ENCODE data around the gene N4BP2L1. TPM values are rescaled to one million over a fixed set of nuclear protein-coding genes. Genes with fewer than 3 reads are reported as not detected.

Gene N4BP2L1
- total RNA-seq, 1 experiment from 2014 or later, result 1.1 TPM

- DNase-seq (ENCODE audit: low read depth, low spot score) (no peak), ATAC-seq (no peak)
- Histone ChIP-seq H3K9ac (ENCODE audit: low read length) (no peak overlapping the region), H3K4me3 (replicated peaks in 1 of 2; ENCODE audit: low read depth in 1 of 2, low read length in 2 of 2) (no peak overlapping the region), H3K9me2 (ENCODE audit: insufficient read depth) (no peaks in the 10 kb centered on the region), H4K20me1 (ENCODE audit: insufficient read depth) (no peaks in the 10 kb centered on the region), H3K4me2 (ENCODE audit: low read length) (no peak overlapping the region), H3K4me1 (ENCODE audit: control insufficient read depth in 1 of 2, insufficient read depth in 2 of 2, low read length in 2 of 2) (no peaks in the 10 kb centered on the region), H3K9me3 (ENCODE audit: control insufficient read depth in 1 of 2, insufficient read depth in 1 of 2, low read depth in 1 of 2, low read length in 2 of 2) (no peaks in the 10 kb centered on the region), H3K27me3 (ENCODE audit: insufficient read depth, low read length) (no peaks in the 10 kb centered on the region), H2AFZ (ENCODE audit: low read depth, low read length, poor library complexity, severe bottlenecking) (no peak overlapping the region), H3K27ac (ENCODE audit: low read depth, low read length) (no peak overlapping the region), H3K79me2 (ENCODE audit: insufficient read depth, low read length) (no peaks in the 10 kb centered on the region), H3K36me3 (ENCODE audit: control insufficient read depth in 1 of 2, insufficient read depth in 2 of 2, low read length in 2 of 2) (no peaks in the 10 kb centered on the region)
- RAD21 ChIA-PET (ENCODE audit: low non-redundant PET in 1 of 2, low total read pairs in 2 of 2, uncharacterized antibody in 2 of 2, unreplicated experiment in 2 of 2), result no interaction called here
- intact Hi-C loops (cut with micrococcal nuclease), result no loop called here
- TF ChIP-seq SP1 (IDR thresholded peaks at IDR 0.05; ENCODE audit: low read depth) (no peak), ELF1 (IDR thresholded peaks at IDR 0.05; ENCODE audit: borderline replicate concordance, low read depth) (no peak), POLR2A (IDR thresholded peaks at IDR 0.05; ENCODE audit: borderline replicate concordance, extremely low read depth, insufficient read depth, insufficient read length) (no peak), CBX3 (IDR thresholded peaks at IDR 0.05; ENCODE audit: low read depth) (no peak), FOSL1 (IDR thresholded peaks at IDR 0.05; ENCODE audit: low read depth) (no peak), YY1 (IDR thresholded peaks at IDR 0.05; ENCODE audit: extremely low read depth, insufficient replicate concordance, low read depth, low read length) (no peak), SRF (IDR thresholded peaks at IDR 0.05; ENCODE audit: low read depth) (no peak), POLR2AphosphoS5 (IDR thresholded peaks at IDR 0.05; ENCODE audit: low read depth, low read length) (no peak), ZFX (IDR thresholded peaks at IDR 0.05) (no peak), SIN3A (IDR thresholded peaks at IDR 0.05; ENCODE audit: low read depth) (no peak), RAD21 (IDR thresholded peaks at IDR 0.05; ENCODE audit: low read depth) (no peak), CTCF (IDR thresholded peaks at IDR 0.05 in 2 of 3, conservative IDR thresholded peaks at IDR 0.05 in 1 of 3; ENCODE audit: borderline replicate concordance in 1 of 3, insufficient read depth in 1 of 3, low read depth in 2 of 3, low read length in 2 of 3) (no peak), CEBPB (IDR thresholded peaks at IDR 0.05; ENCODE audit: low read depth) (no peak), EZH2phosphoT487 (IDR thresholded peaks at IDR 0.05; ENCODE audit: borderline replicate concordance) (no peak), ATF3 (IDR thresholded peaks at IDR 0.05) (no peak), ZNF274 (IDR thresholded peaks at IDR 0.05; ENCODE audit: low read depth, low read length) (no peak), MAX (IDR thresholded peaks at IDR 0.05) (no peak)
- POLR2A ChIA-PET, result no interaction called here
- CTCF ChIA-PET, result no interaction called here
- BruUV-seq (replicated peaks), result no TSS peak
Observed at GRCh38 chr13:32471187-32471922, 43.4 kb upstream of the N4BP2L1 start.

Data from HCT116 (cell line).